ENCODE data around the gene RHBDD1.

Gene RHBDD1

DNA sequence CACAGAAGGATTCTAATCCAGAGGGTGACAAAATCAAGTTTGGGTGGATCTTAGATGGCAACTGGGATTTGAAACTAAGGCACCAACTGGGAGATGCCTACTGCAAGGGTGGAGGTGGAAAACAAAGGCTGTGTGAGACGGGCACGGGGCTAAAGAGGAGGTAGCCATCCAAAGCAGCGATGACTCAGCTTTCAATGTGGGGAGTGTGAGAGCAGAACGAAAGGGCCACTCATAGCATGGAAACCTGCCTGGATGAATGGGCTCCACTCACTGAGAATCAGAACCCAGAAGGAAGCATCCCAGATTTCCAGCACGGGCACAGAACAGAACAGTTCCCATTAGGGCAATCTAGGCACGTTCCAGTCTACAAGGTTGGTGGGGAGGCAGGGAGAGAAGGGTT lies 168.6 kb downstream of the RHBDD1 start:
- Histone ChIP-seq H3K27me3 (ENCODE audit: insufficient read depth, low read length) (no peaks in the 10 kb centered on the region), H3K18ac (ENCODE audit: low read length) (no peak overlapping the region), H3K4me1 (ENCODE audit: control insufficient read depth in 1 of 2, insufficient read depth in 2 of 2, low read length in 2 of 2) (no peaks in the 10 kb centered on the region), H2BK12ac (ENCODE audit: low read length) (no peak overlapping the region), H3K27ac (ENCODE audit: low read depth, low read length) (no peak overlapping the region), H4K8ac (ENCODE audit: low read depth, low read length) (no peak overlapping the region), H2BK120ac (ENCODE audit: insufficient read depth, low read length, poor library complexity) (no peak overlapping the region), H3K36me3 (ENCODE audit: control insufficient read depth in 1 of 2, insufficient read depth in 2 of 2, low read length in 2 of 2) (no peaks in the 10 kb centered on the region), H3K4me2 (ENCODE audit: low read length) (no peak overlapping the region), H4K91ac (ENCODE audit: low read depth, low read length) (no peak overlapping the region), H3K14ac (ENCODE audit: low read length) (no peak overlapping the region), H3K23ac (ENCODE audit: low read length) (no peak overlapping the region), H2BK5ac (ENCODE audit: low read depth, low read length, poor library complexity) (no peak overlapping the region), H3K79me1 (ENCODE audit: low read length) (no peaks in the 10 kb centered on the region), H3K4me3 (ENCODE audit: low read depth, low read length) (no peak overlapping the region), H3K9me3 (ENCODE audit: insufficient read depth, low read depth, low read length) (peaks cover 7% of the 10 kb centered on the region), H2AK5ac (ENCODE audit: low read length) (no peak overlapping the region), H3K79me2 (ENCODE audit: control insufficient read depth, insufficient read depth, low read length, poor library complexity) (no peaks in the 10 kb centered on the region), H3K4ac (ENCODE audit: low read depth, low read length) (no peak overlapping the region), H3K9ac (ENCODE audit: low read length) (no peak overlapping the region), H2AFZ (ENCODE audit: insufficient read depth, low read length, poor library complexity) (no peak overlapping the region), H4K12ac (ENCODE audit: low read depth, low read length) (no peak overlapping the region)
- no CpG with 5 or more reads among the region's 6 CpGs for WGBS (ENCODE audit: extremely low coverage, insufficient coverage, insufficient read length)
- no peak for DNase-seq

DNA sequence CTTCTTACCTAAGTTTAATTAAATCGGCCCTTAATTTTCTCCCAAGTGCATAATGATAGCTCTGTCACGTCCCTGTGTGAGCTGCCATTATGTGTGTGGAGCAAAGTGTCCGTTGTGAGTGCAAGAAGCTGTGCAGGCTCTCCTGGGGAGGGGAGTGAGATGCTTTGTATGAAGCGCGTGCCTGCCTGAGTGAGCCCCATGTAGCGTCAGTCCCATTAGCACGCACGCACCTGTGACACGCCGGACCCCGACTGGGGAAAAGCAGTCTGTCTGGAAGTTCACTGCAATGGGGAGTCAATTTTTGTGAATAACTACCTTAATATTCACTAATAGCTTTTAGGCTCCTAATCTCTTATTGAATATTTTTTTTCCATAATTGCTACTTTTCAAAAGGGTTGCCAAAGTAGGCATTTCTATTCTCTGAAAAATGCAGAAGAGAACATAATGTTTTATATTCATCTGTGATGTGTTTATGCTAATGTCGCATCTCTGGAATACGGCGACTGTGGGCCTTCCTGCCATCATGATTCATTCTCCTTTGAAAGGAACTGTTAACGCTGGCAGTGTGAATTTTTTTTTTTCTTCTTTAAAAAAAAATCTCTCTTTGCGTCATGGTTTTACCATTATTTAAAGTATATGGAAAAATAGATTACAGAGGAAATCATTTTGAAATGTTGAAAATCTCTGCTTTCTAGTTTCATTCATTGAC lies 170.5 kb downstream of the RHBDD1 start:
- Histone ChIP-seq H2AFZ (ENCODE audit: insufficient read depth, low read length, poor library complexity) (no peak overlapping the region), H3K4me1 (ENCODE audit: control insufficient read depth in 1 of 2, insufficient read depth in 2 of 2, low read length in 2 of 2) (no peaks in the 10 kb centered on the region), H3K9me3 (ENCODE audit: insufficient read depth, low read depth, low read length) (peaks cover 7% of the 10 kb centered on the region), H3K18ac (ENCODE audit: low read length) (no peak overlapping the region), H3K4me2 (ENCODE audit: low read length) (no peak overlapping the region), H3K27ac (ENCODE audit: low read depth, low read length) (no peak overlapping the region), H4K12ac (ENCODE audit: low read depth, low read length) (no peak overlapping the region), H3K14ac (ENCODE audit: low read length) (no peak overlapping the region), H3K27me3 (ENCODE audit: insufficient read depth, low read length) (no peaks in the 10 kb centered on the region), H3K36me3 (ENCODE audit: control insufficient read depth in 1 of 2, insufficient read depth in 2 of 2, low read length in 2 of 2) (no peaks in the 10 kb centered on the region), H3K9ac (ENCODE audit: low read length) (no peak overlapping the region), H2BK5ac (ENCODE audit: low read depth, low read length, poor library complexity) (no peak overlapping the region), H2BK120ac (ENCODE audit: insufficient read depth, low read length, poor library complexity) (no peak overlapping the region), H3K4me3 (ENCODE audit: low read depth, low read length) (no peak overlapping the region), H4K8ac (ENCODE audit: low read depth, low read length) (no peak overlapping the region), H4K91ac (ENCODE audit: low read depth, low read length) (no peak overlapping the region), H3K23ac (ENCODE audit: low read length) (no peak overlapping the region), H3K79me1 (ENCODE audit: low read length) (no peaks in the 10 kb centered on the region), H3K79me2 (ENCODE audit: control insufficient read depth, insufficient read depth, low read length, poor library complexity) (no peaks in the 10 kb centered on the region), H3K4ac (ENCODE audit: low read depth, low read length) (no peak overlapping the region), H2AK5ac (ENCODE audit: low read length) (no peak overlapping the region), H2BK12ac (ENCODE audit: low read length) (no peak overlapping the region)
- DNase-seq = no peak
- WGBS (ENCODE audit: extremely low coverage, insufficient coverage, insufficient read length) = no CpG with 5 or more reads among the region's 16 CpGs

DNA sequence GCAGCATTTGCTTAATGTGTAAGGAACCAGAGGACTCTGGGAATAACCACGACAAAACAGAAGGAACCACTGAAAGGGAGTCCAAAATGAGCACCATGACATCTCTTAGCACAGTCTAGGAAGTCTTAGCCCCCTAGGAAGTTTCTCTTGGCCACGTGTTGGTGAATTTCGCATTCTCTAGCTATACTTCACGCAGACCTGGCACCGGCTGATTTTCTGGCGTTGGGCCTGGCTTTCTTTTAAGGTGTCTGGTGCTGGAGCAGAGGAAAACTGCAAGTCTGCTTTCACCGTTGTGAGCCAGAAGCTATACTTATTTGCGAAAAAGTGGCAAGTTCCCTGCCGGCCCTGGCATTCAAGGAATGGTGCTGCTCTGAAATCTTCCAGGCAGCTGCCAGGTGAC lies 171.3 kb downstream of the RHBDD1 start:
- no CpG with 5 or more reads among the region's 9 CpGs for WGBS (ENCODE audit: extremely low coverage, insufficient coverage, insufficient read length)
- peaks cover 7% of the 10 kb centered on the region for H3K9me3 ChIP-seq (ENCODE audit: insufficient read depth, low read depth, low read length)
- H2AFZ ChIP-seq (ENCODE audit: insufficient read depth, low read length, poor library complexity) = no peak overlapping the region
- no peak overlapping the region for H2AK5ac ChIP-seq (ENCODE audit: low read length)
- no peak overlapping the region for H3K4me2 ChIP-seq (ENCODE audit: low read length)
- H3K27me3 ChIP-seq (ENCODE audit: insufficient read depth, low read length) = no peaks in the 10 kb centered on the region
- no peak overlapping the region for H4K12ac ChIP-seq (ENCODE audit: low read depth, low read length)
- no peak for DNase-seq
- no peak overlapping the region for H2BK5ac ChIP-seq (ENCODE audit: low read depth, low read length, poor library complexity)
- no peak overlapping the region for H3K23ac ChIP-seq (ENCODE audit: low read length)
- no peaks in the 10 kb centered on the region for H3K79me1 ChIP-seq (ENCODE audit: low read length)
- no peak overlapping the region for H3K4me3 ChIP-seq (ENCODE audit: low read depth, low read length)
- H3K4me1 ChIP-seq (ENCODE audit: control insufficient read depth in 1 of 2, insufficient read depth in 2 of 2, low read length in 2 of 2) = no peaks in the 10 kb centered on the region
- H3K4ac ChIP-seq (ENCODE audit: low read depth, low read length) = no peak overlapping the region
- no peak overlapping the region for H3K27ac ChIP-seq (ENCODE audit: low read depth, low read length)
- no peak overlapping the region for H2BK12ac ChIP-seq (ENCODE audit: low read length)
- no peak overlapping the region for H3K14ac ChIP-seq (ENCODE audit: low read length)
- no peak overlapping the region for H3K18ac ChIP-seq (ENCODE audit: low read length)
- H4K91ac ChIP-seq (ENCODE audit: low read depth, low read length) = no peak overlapping the region
- H4K8ac ChIP-seq (ENCODE audit: low read depth, low read length) = no peak overlapping the region
- no peak overlapping the region for H2BK120ac ChIP-seq (ENCODE audit: insufficient read depth, low read length, poor library complexity)
- no peaks in the 10 kb centered on the region for H3K79me2 ChIP-seq (ENCODE audit: control insufficient read depth, insufficient read depth, low read length, poor library complexity)
- H3K9ac ChIP-seq (ENCODE audit: low read length) = no peak overlapping the region
- H3K36me3 ChIP-seq (ENCODE audit: control insufficient read depth in 1 of 2, insufficient read depth in 2 of 2, low read length in 2 of 2) = no peaks in the 10 kb centered on the region

GRCh38 chr2:227007940-227008339 lies 172.1 kb downstream of the RHBDD1 start:
- Histone ChIP-seq H2BK12ac (ENCODE audit: low read length) (no peak overlapping the region), H3K4me1 (ENCODE audit: control insufficient read depth in 1 of 2, insufficient read depth in 2 of 2, low read length in 2 of 2) (no peaks in the 10 kb centered on the region), H3K4me3 (ENCODE audit: low read depth, low read length) (no peak overlapping the region), H3K18ac (ENCODE audit: low read length) (no peak overlapping the region), H3K27ac (ENCODE audit: low read depth, low read length) (no peak overlapping the region), H2BK120ac (ENCODE audit: insufficient read depth, low read length, poor library complexity) (no peak overlapping the region), H3K4me2 (ENCODE audit: low read length) (no peak overlapping the region), H3K9ac (ENCODE audit: low read length) (no peak overlapping the region), H3K79me1 (ENCODE audit: low read length) (no peaks in the 10 kb centered on the region), H2AK5ac (ENCODE audit: low read length) (no peak overlapping the region), H3K36me3 (ENCODE audit: control insufficient read depth in 1 of 2, insufficient read depth in 2 of 2, low read length in 2 of 2) (no peaks in the 10 kb centered on the region), H4K8ac (ENCODE audit: low read depth, low read length) (no peak overlapping the region), H3K14ac (ENCODE audit: low read length) (no peak overlapping the region), H4K12ac (ENCODE audit: low read depth, low read length) (no peak overlapping the region), H2BK5ac (ENCODE audit: low read depth, low read length, poor library complexity) (no peak overlapping the region), H3K79me2 (ENCODE audit: control insufficient read depth, insufficient read depth, low read length, poor library complexity) (no peaks in the 10 kb centered on the region), H3K27me3 (ENCODE audit: insufficient read depth, low read length) (no peaks in the 10 kb centered on the region), H3K4ac (ENCODE audit: low read depth, low read length) (no peak overlapping the region), H3K9me3 (ENCODE audit: insufficient read depth, low read depth, low read length) (peaks cover 7% of the 10 kb centered on the region), H2AFZ (ENCODE audit: insufficient read depth, low read length, poor library complexity) (no peak overlapping the region), H4K91ac (ENCODE audit: low read depth, low read length) (no peak overlapping the region), H3K23ac (ENCODE audit: low read length) (no peak overlapping the region)
- DNase-seq = no peak
- whole genome bisulfite sequencing (ENCODE audit: extremely low coverage, insufficient coverage, insufficient read length) = no CpG with 5 or more reads among the region's 17 CpGs
